MM.1S (cell line): ENCODE data around the gene PTCH2.
"Not testable (repeated sequence)": the region's sequence is repeated elsewhere in the genome, so short reads cannot be mapped to it uniquely, and the experiment has no call there.

Source experiments
- DNase-seq: peaks from one replicate; pipeline ENCODE4 v3.0.0-alpha.2; 2015
- H2AFZ ChIP-seq: fragments of 300-600 bp; sonication (generic); 2 replicates; pipeline ENCODE4 v1.6.0; 2016; ENCODE audit warnings: antibody characterized with exemption, low read length
- H3F3A ChIP-seq: fragments of 300-600 bp; sonication (generic); 2 replicates; pipeline ENCODE4 v1.6.1; 2016; ENCODE audit warnings: mild to moderate bottlenecking, antibody characterized with exemption, low read length, moderate library complexity, mixed read lengths; ENCODE audit not compliant: insufficient read depth
- H3K27ac ChIP-seq: fragments of 300-600 bp; sonication (generic); 2 replicates; pipeline ENCODE4 v1.5.1; 2016; ENCODE audit warnings: mild to moderate bottlenecking, low read length
- H3K27me3 ChIP-seq: fragments of 300-600 bp; sonication (generic); replicated peaks from 2 replicates; pipeline ENCODE4 v1.6.0; 2016; ENCODE audit warnings: low read length; ENCODE audit not compliant: insufficient read depth
- H3K36me3 ChIP-seq: fragments of 300-600 bp; sonication (generic); replicated peaks from 2 replicates; pipeline ENCODE4 v1.6.1; 2016; ENCODE audit warnings: mild to moderate bottlenecking, low read length, mixed read lengths; ENCODE audit not compliant: insufficient read depth
- H3K4me1 ChIP-seq: fragments of 300-600 bp; sonication (generic); 2 replicates; pipeline ENCODE4 v1.6.1; 2016; ENCODE audit warnings: low read length, mixed read lengths
- H3K4me2 ChIP-seq: fragments of 300-600 bp; sonication (generic); 2 replicates; pipeline ENCODE4 v1.6.0; 2016; ENCODE audit warnings: low read depth, low read length
- H3K4me3 ChIP-seq: fragments of 300-600 bp; sonication (generic); 2 replicates; pipeline ENCODE4 v1.5.1; 2016; ENCODE audit warnings: low read length, mixed read lengths
- H3K79me2 ChIP-seq: fragments of 300-600 bp; sonication (generic); 2 replicates; pipeline ENCODE4 v1.6.1; 2016; ENCODE audit warnings: mixed run types, low read length, mixed read lengths
- H3K9ac ChIP-seq: fragments of 300-600 bp; sonication (generic); 2 replicates; pipeline ENCODE4 v1.6.1; 2016; ENCODE audit warnings: low read length, mixed read lengths
- H3K9me2 ChIP-seq: fragments of 300-600 bp; sonication (generic); replicated peaks from 2 replicates; pipeline ENCODE4 v1.6.1; 2016; ENCODE audit warnings: mild to moderate bottlenecking, low read length, mixed read lengths; ENCODE audit not compliant: insufficient read depth
- H3K9me3 ChIP-seq: fragments of 300-600 bp; sonication (generic); replicated peaks from 2 replicates; pipeline ENCODE4 v1.6.1; 2016; ENCODE audit warnings: mild to moderate bottlenecking, low read length, mixed read lengths; ENCODE audit not compliant: insufficient read depth
- H4K20me1 ChIP-seq: fragments of 300-600 bp; sonication (generic); 2 replicates; pipeline ENCODE4 v1.6.1; 2016; ENCODE audit warnings: mild to moderate bottlenecking, low read length, moderate library complexity, mixed read lengths; ENCODE audit not compliant: insufficient read depth
- CTCF ChIP-seq: fragments of 300-600 bp; sonication (generic); IDR thresholded peaks from 2 replicates; pipeline ENCODE4 v1.5.1; 2016; ENCODE audit warnings: antibody characterized with exemption, low read length, mixed read lengths
- EZH2 ChIP-seq: fragments of 300-600 bp; sonication (generic); optimal IDR thresholded peaks from 2 replicates; pipeline ENCODE3; 2017; ENCODE audit warnings: low read depth, mild to moderate bottlenecking, antibody characterized with exemption, low read length, mixed read lengths
- EZH2phosphoT487 ChIP-seq: fragments of 300-600 bp; sonication (generic); IDR thresholded peaks from 2 replicates; pipeline ENCODE4 v1.6.1; 2018; ENCODE audit warnings: antibody characterized with exemption, low read length

PTCH2 gene

GRCh38 chr1:44839576-44839975 is 3.5 kb downstream of the PTCH2 start:
- H3K4me1 ChIP-seq: no peaks in the 10 kb centered on the region
- no peaks in the 10 kb centered on the region for H4K20me1 ChIP-seq
- no peak overlapping the region for H3K4me3 ChIP-seq
- H3K9me2 ChIP-seq: no peaks in the 10 kb centered on the region
- H3K9ac ChIP-seq: no peak overlapping the region
- no peaks in the 10 kb centered on the region for H3K79me2 ChIP-seq
- no peaks in the 10 kb centered on the region for H3K36me3 ChIP-seq
- no peak for DNase-seq
- no peak for TF ChIP-seq EZH2phosphoT487
- no peak for TF ChIP-seq CTCF
- no peak for TF ChIP-seq EZH2
- H3K9me3 ChIP-seq: no peaks in the 10 kb centered on the region
- H3K27me3 ChIP-seq: no peaks in the 10 kb centered on the region
- H2AFZ ChIP-seq: no peak overlapping the region
- no peak overlapping the region for H3K27ac ChIP-seq
- no peaks in the 10 kb centered on the region for H3F3A ChIP-seq
- H3K4me2 ChIP-seq: no peak overlapping the region

- not testable (repeated sequence) for H3F3A ChIP-seq, H3K9ac ChIP-seq, H3K4me2 ChIP-seq, H3K27ac ChIP-seq, H3K9me2 ChIP-seq, H3K36me3 ChIP-seq, H3K79me2 ChIP-seq, H3K9me3 ChIP-seq, H3K4me3 ChIP-seq, H2AFZ ChIP-seq, H3K4me1 ChIP-seq, H3K27me3 ChIP-seq, DNase-seq, H4K20me1 ChIP-seq
These were observed 4.8 kb downstream of the PTCH2 start for GRCh38 chr1:44838294-44838693.

- peak; percentile 74 for DNase-seq
- H3K27me3 ChIP-seq: no peaks in the 10 kb centered on the region
- no peak overlapping the region for H3K27ac ChIP-seq
- H3K4me3 ChIP-seq: no peak overlapping the region
- no peaks in the 10 kb centered on the region for H4K20me1 ChIP-seq
- no peaks in the 10 kb centered on the region for H3K36me3 ChIP-seq
- no peaks in the 10 kb centered on the region for H3K79me2 ChIP-seq
- H2AFZ ChIP-seq: peak overlapping the region; percentile 78
- H3K4me2 ChIP-seq: peak overlapping the region; percentile 58; the same call in 1 of the 2 replicates
- no peaks in the 10 kb centered on the region for H3K9me3 ChIP-seq
- H3K9me2 ChIP-seq: no peaks in the 10 kb centered on the region
- peak overlapping the region; percentile 7; the same call in 1 of the 2 replicates for H3K9ac ChIP-seq
- H3K4me1 ChIP-seq: no peaks in the 10 kb centered on the region
- TF ChIP-seq EZH2 (no peak), EZH2phosphoT487 (no peak), CTCF (peak; percentile 90)
- no peaks in the 10 kb centered on the region for H3F3A ChIP-seq
These were observed 7.0 kb downstream of the PTCH2 start for GRCh38 chr1:44835738-44836675.

GRCh38 chr1:44834328-44834727 is 8.7 kb downstream of the PTCH2 start:
- no peak overlapping the region for H3K4me2 ChIP-seq
- no peak for DNase-seq
- TF ChIP-seq EZH2phosphoT487 (no peak), EZH2 (no peak), CTCF (no peak)
- no peaks in the 10 kb centered on the region for H3K9me3 ChIP-seq
- no peaks in the 10 kb centered on the region for H3F3A ChIP-seq
- no peak overlapping the region for H3K9ac ChIP-seq
- no peaks in the 10 kb centered on the region for H4K20me1 ChIP-seq
- no peaks in the 10 kb centered on the region for H3K27me3 ChIP-seq
- no peak overlapping the region for H3K27ac ChIP-seq
- no peaks in the 10 kb centered on the region for H3K4me1 ChIP-seq
- no peaks in the 10 kb centered on the region for H3K36me3 ChIP-seq
- no peaks in the 10 kb centered on the region for H3K79me2 ChIP-seq
- H3K9me2 ChIP-seq: no peaks in the 10 kb centered on the region
- no peak overlapping the region for H3K4me3 ChIP-seq
- no peak overlapping the region for H2AFZ ChIP-seq
